HG02852 (cell line): ENCODE measurements around the gene GRIK2.

ENCODE experiments used
- ATAC-seq: cut with Tn5 transposase; IDR thresholded peaks from one replicate; pipeline ENCODE4 v1.9.1; 2021; ENCODE audit warnings: mild to moderate bottlenecking, moderate library complexity; ENCODE audit not compliant: unreplicated experiment

The GRIK2 gene

GRCh38 chr6:102115911-102116310 lies 722.4 kb downstream of the GRIK2 start:
- no peak for ATAC-seq

DNA sequence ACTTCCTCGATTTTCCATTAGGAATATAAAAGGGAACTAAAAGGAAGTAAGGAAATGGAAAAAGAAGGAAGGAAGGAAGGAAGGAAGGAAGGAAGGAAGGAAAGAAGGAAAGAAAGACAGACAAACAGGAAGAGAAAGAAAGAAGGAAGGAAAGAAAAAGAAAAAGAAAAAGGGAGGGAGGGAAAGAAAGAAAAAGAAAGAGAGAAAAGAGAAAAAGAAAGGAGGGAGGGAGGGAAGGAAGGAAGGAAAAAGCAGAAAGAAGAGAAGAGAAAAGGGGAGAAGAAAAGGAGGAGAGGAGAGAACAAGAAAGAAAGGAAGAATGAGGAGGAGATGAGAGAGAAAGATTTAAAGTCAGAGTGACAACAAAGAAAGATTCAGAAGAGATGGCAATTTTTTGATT lies 724.5 kb downstream of the GRIK2 start:
- no peak for ATAC-seq
